Neural progenitor cell (in vitro differentiated cells): ENCODE measurements around the gene DACH1. TPM values are rescaled to one million over a fixed set of nuclear protein-coding genes. Genes with fewer than 3 reads are reported as not detected.

Experiments
- DNase-seq: peaks from one replicate; pipeline ENCODE4 v3.0.0-alpha.2; 2016; ENCODE audit warnings: low spot score
- H2AFZ ChIP-seq: fragments of 200-600 bp; sonication (generic); replicated peaks from 2 replicates; pipeline ENCODE4 v1.6.1; 2016; ENCODE audit warnings: antibody characterized with exemption
- H3F3A ChIP-seq: fragments of 200-600 bp; sonication (generic); 2 replicates; pipeline ENCODE4 v1.6.1; 2016; ENCODE audit warnings: antibody characterized with exemption, low read depth
- H3K27ac ChIP-seq: fragments of 200-600 bp; sonication (generic); 2 replicates; pipeline ENCODE4 v1.5.1; 2016; ENCODE audit warnings: mild to moderate bottlenecking
- H3K27me3 ChIP-seq: fragments of 200-600 bp; sonication (generic); 2 replicates; pipeline ENCODE4 v1.6.1; 2016; ENCODE audit warnings: mild to moderate bottlenecking, moderate library complexity
- H3K36me3 ChIP-seq: fragments of 200-600 bp; sonication (generic); 2 replicates; pipeline ENCODE4 v1.5.1; 2016
- H3K4me1 ChIP-seq: fragments of 200-600 bp; sonication (generic); 2 replicates; pipeline ENCODE4 v1.6.1; 2016; ENCODE audit warnings: mixed run types
- H3K4me2 ChIP-seq: fragments of 200-600 bp; sonication (generic); 2 replicates; pipeline ENCODE4 v1.6.1; 2016
- H3K4me3 ChIP-seq: fragments of 200-600 bp; sonication (generic); 2 replicates; pipeline ENCODE4 v1.5.1; 2016
- H3K79me2 ChIP-seq: fragments of 200-600 bp; sonication (generic); 2 replicates; pipeline ENCODE4 v1.6.1; 2016; ENCODE audit warnings: low read depth
- H3K9ac ChIP-seq: fragments of 200-600 bp; sonication (generic); 2 replicates; pipeline ENCODE4 v1.6.1; 2016
- H3K9me3 ChIP-seq: fragments of 200-600 bp; sonication (generic); 2 replicates; pipeline ENCODE4 v1.5.1; 2016; ENCODE audit warnings: low read depth
- H4K20me1 ChIP-seq: fragments of 200-600 bp; sonication (generic); 2 replicates; pipeline ENCODE4 v1.6.1; 2016; ENCODE audit warnings: low read depth
- H3K27ac Mint-ChIP-seq: 3 replicates; pipeline ENCODE4 v1.8.0; 2021; ENCODE audit warnings: mixed read lengths
- H3K27me3 Mint-ChIP-seq: 2 replicates; pipeline ENCODE4 v1.8.0; 2022; ENCODE audit warnings: low read depth, mild to moderate bottlenecking, inconsistent platforms, moderate library complexity, mixed read lengths; ENCODE audit not compliant: insufficient read depth
- H3K36me3 Mint-ChIP-seq: 3 replicates; pipeline ENCODE4 v1.8.0; 2021; ENCODE audit warnings: mixed read lengths
- H3K4me1 Mint-ChIP-seq: 3 replicates; pipeline ENCODE4 v1.8.0; 2021; ENCODE audit warnings: mixed read lengths
- H3K4me3 Mint-ChIP-seq: 3 replicates; pipeline ENCODE4 v1.8.0; 2021; ENCODE audit warnings: mild to moderate bottlenecking, moderate library complexity, mixed read lengths
- H3K9me3 Mint-ChIP-seq: 3 replicates; pipeline ENCODE4 v1.8.0; 2020; ENCODE audit warnings: mixed read lengths
- EZH2 ChIP-seq: fragments of 200-600 bp; sonication (generic); IDR thresholded peaks from 2 replicates; pipeline ENCODE4 v1.6.1; 2017; ENCODE audit warnings: antibody characterized with exemption, mild to moderate bottlenecking, moderate library complexity
- EZH2phosphoT487 ChIP-seq: fragments of 200-600 bp; sonication (generic); IDR thresholded peaks from 2 replicates; pipeline ENCODE4 v1.6.1; 2017; ENCODE audit warnings: antibody characterized with exemption
- total RNA-seq: library from RNA; depleted of rRNA; stranded (reverse); fragments of >200 nt; gene quantifications from 2 replicates; pipeline ENCODE4 v1.2.3, GENCODE V29; 2015; ENCODE audit warnings: low replicate concordance
- TF ChIP-seq, protein P1 (sequence below): fragments of 200-600 bp; sonication (generic); IDR thresholded peaks from 2 replicates; pipeline ENCODE4 v1.5.1; 2017; ENCODE audit warnings: antibody characterized with exemption, mild to moderate bottlenecking

Gene DACH1
- total RNA-seq, 1 donor from 2014 or later: 27.6 TPM

DNA sequence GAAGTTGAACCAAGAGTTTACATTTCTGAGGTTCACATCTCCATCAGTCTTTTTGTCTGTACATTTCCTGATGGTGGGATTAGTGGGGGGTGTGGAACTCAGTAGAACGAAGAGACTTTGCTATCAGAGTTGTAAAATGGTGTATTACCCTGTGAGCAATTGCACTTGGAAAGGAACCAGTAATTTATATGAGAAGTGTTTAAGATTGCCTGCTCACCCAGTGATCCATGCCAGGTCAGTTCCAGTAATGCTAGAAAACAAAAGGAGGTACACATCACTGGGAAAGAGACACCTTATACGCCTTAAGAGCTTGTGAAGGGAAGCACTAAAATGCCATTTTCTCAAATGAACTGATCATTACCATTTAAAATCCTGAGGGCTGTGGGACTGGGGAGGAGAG lies 7.5 kb upstream of the DACH1 start:
- H3K4me2 ChIP-seq: peak overlapping the region; percentile 36
- peaks cover under 1% of the 10 kb centered on the region for H3K27me3 ChIP-seq
- H4K20me1 ChIP-seq: no peaks in the 10 kb centered on the region
- H3K4me1 Mint-ChIP-seq: peaks cover 51% of the 10 kb centered on the region
- TF ChIP-seq EZH2: no peak
- TF ChIP-seq EZH2phosphoT487: no peak
- TF ChIP-seq, protein P1, sequence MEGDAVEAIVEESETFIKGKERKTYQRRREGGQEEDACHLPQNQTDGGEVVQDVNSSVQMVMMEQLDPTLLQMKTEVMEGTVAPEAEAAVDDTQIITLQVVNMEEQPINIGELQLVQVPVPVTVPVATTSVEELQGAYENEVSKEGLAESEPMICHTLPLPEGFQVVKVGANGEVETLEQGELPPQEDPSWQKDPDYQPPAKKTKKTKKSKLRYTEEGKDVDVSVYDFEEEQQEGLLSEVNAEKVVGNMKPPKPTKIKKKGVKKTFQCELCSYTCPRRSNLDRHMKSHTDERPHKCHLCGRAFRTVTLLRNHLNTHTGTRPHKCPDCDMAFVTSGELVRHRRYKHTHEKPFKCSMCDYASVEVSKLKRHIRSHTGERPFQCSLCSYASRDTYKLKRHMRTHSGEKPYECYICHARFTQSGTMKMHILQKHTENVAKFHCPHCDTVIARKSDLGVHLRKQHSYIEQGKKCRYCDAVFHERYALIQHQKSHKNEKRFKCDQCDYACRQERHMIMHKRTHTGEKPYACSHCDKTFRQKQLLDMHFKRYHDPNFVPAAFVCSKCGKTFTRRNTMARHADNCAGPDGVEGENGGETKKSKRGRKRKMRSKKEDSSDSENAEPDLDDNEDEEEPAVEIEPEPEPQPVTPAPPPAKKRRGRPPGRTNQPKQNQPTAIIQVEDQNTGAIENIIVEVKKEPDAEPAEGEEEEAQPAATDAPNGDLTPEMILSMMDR: no peak
- H3K27me3 Mint-ChIP-seq: no peaks in the 10 kb centered on the region
- H3K36me3 Mint-ChIP-seq: no peaks in the 10 kb centered on the region
- no peak overlapping the region for H2AFZ ChIP-seq
- H3K79me2 ChIP-seq: no peaks in the 10 kb centered on the region
- H3K9me3 Mint-ChIP-seq: no peaks in the 10 kb centered on the region
- no peak overlapping the region for H3K4me3 Mint-ChIP-seq
- peaks cover 81% of the 10 kb centered on the region for H3K4me1 ChIP-seq
- no peak overlapping the region for H3K4me3 ChIP-seq
- peaks cover 30% of the 10 kb centered on the region for H3F3A ChIP-seq
- H3K36me3 ChIP-seq: no peaks in the 10 kb centered on the region
- DNase-seq: no peak
- no peaks in the 10 kb centered on the region for H3K9me3 ChIP-seq
- no peak overlapping the region for H3K27ac ChIP-seq
- H3K27ac Mint-ChIP-seq: no peak overlapping the region
- H3K9ac ChIP-seq: no peak overlapping the region

DNA sequence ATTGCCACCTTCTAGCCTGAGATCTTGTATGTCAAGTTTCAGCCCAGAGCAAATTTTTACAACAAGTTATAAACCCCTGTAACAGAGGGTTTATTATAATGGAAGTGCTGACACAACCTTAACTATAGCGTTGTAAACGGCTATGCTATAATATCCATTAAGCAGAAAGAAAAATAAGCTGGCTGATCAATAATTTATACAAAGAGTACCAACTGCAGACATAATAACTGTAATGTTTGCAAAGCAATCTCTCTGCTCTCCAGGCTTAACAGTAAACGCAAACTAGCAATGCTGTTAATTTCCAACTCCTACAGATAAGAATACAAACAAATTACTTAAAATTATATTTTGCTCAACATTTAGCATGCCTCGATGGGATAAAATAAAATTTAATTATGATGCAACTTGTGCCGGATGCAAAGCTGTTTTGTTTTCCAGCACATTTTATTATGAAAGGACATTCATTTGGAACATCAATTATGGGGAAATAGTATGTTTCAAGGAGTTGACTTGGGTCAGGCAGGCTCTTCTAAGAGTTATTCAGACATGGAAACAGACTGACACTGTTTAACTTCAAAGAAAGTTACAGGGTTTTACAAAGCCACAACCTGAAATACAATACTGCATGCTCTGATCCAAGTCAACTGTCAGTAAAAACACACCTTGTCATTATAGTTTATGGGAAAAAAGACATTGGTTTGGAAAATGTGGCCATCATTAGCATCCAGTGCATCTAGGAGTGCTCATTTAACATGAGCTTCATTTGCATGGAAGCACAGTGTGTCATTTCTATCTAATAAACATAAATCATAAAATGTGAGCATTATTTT lies 6.6 kb upstream of the DACH1 start:
- H3K4me3 Mint-ChIP-seq: no peak overlapping the region
- H3K36me3 Mint-ChIP-seq: no peaks in the 10 kb centered on the region
- Histone ChIP-seq H4K20me1 (no peaks in the 10 kb centered on the region), H3K4me1 (peaks cover 83% of the 10 kb centered on the region), H3K9ac (no peak overlapping the region), H3K36me3 (no peaks in the 10 kb centered on the region), H3K4me3 (no peak overlapping the region), H3K9me3 (no peaks in the 10 kb centered on the region), H3K27me3 (peaks cover 8% of the 10 kb centered on the region), H3K4me2 (no peak overlapping the region), H3F3A (peaks cover 32% of the 10 kb centered on the region), H3K27ac (no peak overlapping the region), H3K79me2 (peaks cover under 1% of the 10 kb centered on the region), H2AFZ (no peak overlapping the region)
- DNase-seq: no peak
- H3K9me3 Mint-ChIP-seq: no peaks in the 10 kb centered on the region
- no peak overlapping the region for H3K27ac Mint-ChIP-seq
- no peak for TF ChIP-seq EZH2
- TF ChIP-seq EZH2phosphoT487: no peak
- TF ChIP-seq, protein P1: no peak
- H3K4me1 Mint-ChIP-seq: peaks cover 52% of the 10 kb centered on the region
- no peaks in the 10 kb centered on the region for H3K27me3 Mint-ChIP-seq

DNA sequence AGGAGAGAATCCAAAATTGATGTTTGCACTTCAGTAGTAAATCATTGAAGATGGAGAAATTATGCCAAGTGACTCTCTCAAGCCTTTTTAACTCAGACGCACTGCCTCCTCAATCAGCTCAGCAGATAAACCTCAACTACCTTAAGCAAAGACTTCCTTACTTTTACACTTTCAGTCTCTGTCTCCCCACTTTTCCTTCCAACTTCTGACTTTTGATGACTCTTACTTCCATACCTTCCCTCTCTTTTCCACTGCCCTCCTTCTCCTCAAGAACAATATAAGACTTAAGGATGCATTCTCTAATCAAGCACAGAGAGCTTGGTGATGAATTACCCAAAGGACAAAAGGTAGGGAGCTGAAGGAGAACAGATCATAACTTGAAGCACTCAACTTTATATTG lies 4.8 kb upstream of the DACH1 start:
- Mint-ChIP-seq H3K4me1 (peaks cover 53% of the 10 kb centered on the region), H3K27me3 (peaks cover 2% of the 10 kb centered on the region), H3K36me3 (no peaks in the 10 kb centered on the region), H3K9me3 (no peaks in the 10 kb centered on the region), H3K27ac (no peak overlapping the region), H3K4me3 (no peak overlapping the region)
- Histone ChIP-seq H3K4me1 (peaks cover 80% of the 10 kb centered on the region), H4K20me1 (no peaks in the 10 kb centered on the region), H3K79me2 (peaks cover 12% of the 10 kb centered on the region), H3F3A (peaks cover 28% of the 10 kb centered on the region), H3K27ac (no peak overlapping the region), H3K4me3 (no peak overlapping the region), H3K27me3 (peaks cover 18% of the 10 kb centered on the region), H3K9ac (no peak overlapping the region), H3K36me3 (no peaks in the 10 kb centered on the region), H3K4me2 (peak overlapping the region; percentile 23), H2AFZ (peak overlapping the region; percentile 55), H3K9me3 (no peaks in the 10 kb centered on the region)
- TF ChIP-seq EZH2phosphoT487: no peak
- TF ChIP-seq EZH2: no peak
- TF ChIP-seq, protein P1: no peak
- DNase-seq: no peak
